Stimulated activated CD8-positive, alpha-beta memory T cell treated with anti-CD3 and anti-CD28 coated beads, Interleukin-15, amount 100 ng/mL, for 4 hours (primary cell): ENCODE data around the gene HES4.

Experiments used
- DNase-seq, 2 donors: peaks; one replicate each; pipeline ENCODE4 v3.0.0-alpha.2; 2020; ENCODE audit warnings: low read depth in 2 of 2

Gene HES4

DNA sequence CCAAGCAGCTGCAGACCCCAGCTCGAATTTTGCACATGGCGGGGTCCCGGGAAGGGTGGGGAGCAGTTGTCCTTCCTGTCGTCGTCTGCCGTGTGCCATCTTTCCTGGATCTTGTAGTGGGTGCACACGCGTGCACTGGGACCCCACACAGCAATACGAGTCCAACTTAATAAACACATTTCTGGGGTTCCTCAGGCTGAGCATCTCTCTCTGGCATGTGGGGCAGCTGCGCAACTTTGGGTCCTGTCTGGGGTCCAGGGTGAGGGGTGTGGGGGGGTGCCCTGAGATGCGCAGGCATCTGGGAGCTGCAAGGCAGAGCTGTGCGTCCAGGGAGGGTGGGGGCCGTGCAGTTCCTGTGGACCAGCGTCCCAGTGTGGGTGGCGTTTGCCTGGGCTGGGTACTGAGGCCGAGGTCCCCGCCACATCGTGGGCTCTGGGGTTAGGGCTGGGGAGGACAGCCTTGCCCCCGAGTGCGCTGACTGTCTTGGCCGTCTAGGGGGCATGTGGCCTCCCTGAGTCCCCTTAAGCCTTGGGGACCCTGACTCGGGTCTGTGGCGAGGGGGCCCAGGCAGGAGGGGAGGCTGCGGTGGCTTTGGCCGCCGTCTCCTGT lies 34.3 kb downstream of the HES4 start:
- no peak for DNase-seq

DNA sequence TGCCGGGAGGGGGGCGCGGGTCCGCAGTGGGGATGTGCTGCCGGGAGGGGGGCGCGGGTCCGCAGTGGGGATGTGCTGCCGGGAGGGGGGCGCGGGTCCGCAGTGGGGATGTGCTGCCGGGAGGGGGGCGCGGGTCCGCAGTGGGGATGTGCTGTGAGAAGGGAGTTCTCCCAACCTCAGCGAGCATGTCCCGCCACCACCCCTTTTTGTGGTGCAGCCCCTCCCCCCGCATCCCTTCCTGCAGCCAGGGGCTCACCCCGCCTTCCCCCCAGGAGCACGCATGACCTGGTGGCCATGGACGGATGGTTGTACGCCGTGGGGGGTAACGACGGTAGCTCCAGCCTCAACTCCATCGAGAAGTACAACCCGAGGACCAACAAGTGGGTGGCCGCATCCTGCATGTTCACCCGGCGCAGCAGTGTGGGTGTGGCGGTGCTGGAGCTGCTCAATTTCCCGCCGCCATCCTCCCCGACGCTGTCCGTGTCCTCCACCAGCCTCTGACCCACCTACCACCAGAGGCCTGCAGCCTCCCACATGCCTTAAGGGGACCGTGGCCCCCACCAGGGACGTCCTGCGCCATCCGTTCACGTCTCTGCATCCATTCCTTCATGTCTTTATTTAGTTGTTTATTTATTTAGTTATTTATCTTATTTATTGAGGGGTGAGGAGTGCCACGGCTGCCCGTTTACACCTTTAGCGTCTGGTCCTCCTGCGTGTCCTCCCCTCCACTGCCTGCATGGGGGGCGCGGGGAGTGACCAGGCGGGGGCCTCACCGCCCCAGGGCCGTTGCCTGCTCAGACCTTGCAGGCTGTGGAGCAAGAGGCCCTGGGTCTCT lies 35.0 kb downstream of the HES4 start:
- DNase-seq, result no peak

DNA sequence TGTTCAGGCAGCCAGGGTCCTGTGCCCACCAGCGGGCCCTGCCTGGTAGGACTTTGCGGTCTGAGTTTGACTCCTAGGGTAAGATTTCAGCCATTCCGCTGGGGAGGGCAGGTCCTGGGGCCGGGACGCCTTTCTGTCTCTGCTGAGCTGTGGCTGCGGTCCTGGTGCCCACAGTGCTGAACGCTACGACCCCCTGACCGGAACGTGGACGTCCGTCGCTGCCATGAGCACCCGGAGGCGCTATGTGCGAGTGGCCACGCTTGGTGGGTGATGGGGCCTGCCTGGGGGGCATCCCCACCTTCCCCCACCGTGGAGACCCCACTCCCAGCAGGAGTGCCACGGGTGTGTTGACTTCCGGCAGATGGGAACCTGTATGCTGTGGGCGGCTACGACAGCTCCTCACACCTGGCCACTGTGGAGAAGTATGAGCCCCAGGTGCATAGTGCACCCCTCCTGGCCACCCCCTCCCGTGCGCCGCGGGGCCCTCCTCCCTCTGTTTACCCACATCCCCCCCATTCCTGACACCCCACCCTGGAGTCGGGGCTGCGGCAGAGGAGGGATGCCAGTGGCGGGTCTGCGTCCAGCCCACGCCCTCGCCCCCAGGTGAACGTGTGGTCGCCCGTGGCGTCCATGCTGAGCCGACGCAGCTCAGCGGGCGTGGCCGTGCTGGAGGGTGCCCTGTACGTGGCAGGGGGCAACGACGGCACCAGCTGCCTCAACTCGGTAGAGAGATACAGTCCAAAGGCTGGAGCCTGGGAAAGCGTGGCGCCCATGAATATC lies 36.0 kb downstream of the HES4 start:
- DNase-seq, result no peak

GRCh38 chr1:963301-963651 lies 36.6 kb downstream of the HES4 start:
- no peak for DNase-seq

DNA sequence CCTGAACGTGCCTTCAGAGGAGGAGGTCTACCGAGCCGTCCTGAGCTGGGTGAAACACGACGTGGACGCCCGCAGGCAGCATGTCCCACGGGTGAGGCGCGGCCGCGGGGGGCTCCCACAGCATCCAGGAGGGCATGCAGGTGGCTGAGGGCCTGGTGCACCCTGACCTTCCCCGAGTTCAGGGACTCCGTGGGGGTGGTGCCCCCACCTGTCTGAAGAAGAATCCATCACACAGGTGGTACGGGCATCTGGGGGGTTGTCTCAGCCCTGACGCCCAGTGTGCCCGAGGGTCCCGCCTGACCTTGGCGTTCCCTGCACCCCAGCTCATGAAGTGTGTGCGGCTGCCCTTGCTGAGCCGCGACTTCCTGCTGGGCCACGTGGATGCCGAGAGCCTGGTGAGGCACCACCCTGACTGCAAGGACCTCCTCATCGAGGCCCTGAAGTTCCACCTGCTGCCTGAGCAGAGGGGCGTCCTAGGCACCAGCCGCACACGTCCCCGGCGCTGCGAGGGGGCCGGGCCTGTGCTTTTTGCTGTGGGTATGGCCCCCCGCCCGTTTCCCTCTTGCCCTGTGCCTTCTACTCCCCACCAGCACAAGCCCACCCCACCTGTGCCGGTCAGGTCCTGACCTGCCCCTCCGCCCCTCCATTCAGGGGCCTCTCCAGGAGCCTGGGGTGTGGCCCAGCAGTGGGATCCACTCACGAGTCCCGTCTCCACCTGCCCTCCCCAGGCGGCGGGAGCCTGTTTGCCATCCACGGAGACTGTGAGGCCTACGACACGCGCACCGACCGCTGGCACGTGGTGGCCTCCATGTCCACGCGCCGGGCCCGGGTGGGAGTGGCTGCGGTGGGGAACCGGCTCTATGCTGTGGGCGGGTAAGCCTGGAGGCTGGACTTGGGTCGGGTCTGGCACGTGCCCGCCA lies 37.3 kb downstream of the HES4 start:
- no peak for DNase-seq

DNA sequence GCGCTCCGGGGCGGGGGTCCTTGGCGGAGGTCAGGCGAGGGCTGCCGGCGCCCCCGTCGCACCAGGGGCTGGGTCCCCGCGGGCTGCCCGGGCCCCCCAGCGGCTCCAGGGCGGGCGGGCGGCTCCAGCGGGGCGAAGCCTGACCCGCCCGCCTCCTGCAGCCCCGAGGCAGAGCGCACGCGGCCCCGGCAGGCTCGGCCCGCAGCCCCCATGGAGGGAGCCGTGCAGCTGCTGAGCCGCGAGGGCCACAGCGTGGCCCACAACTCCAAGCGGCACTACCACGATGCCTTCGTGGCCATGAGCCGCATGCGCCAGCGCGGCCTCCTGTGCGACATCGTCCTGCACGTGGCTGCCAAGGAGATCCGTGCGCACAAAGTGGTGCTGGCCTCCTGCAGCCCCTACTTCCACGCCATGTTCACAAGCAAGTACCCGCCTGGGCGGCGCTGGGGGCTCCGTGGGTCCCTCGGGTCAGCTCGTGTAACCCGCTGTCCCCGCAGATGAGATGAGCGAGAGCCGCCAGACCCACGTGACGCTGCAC lies 38.7 kb downstream of the HES4 start:
- DNase-seq, result no peak

DNA sequence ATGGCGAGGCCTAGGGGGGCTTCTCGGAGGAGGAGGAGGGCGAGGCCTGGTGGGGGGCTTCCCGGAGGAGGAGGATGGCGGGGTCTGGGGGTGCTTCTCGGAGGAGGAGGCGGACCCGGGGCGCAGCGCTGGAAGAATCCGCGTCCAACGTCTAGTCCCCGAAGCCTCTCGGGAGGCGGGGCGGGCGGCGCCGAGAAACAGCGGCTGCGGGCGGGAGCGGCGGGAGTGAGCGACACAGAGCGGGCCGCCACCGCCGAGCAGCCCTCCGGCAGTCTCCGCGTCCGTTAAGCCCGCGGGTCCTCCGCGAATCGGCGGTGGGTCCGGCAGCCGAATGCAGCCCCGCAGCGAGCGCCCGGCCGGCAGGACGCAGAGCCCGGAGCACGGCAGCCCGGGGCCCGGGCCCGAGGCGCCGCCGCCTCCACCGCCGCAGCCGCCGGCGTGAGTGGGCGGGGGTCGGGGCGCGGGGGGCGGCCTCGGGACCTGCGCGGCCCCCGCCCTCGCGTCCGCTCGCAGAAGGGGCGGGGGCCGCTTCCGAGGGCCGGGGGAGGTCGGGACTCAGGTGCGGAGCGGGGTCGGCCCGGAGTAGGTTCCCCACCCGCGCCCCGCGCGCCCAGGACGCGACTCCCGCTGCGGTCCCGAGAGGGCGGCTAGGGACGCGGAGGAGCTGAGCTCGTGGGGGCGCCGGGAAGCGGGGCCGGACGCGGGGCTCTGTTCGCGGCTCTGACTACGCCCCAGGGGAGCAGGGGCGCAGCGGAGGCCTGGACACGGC lies 39.4 kb downstream of the HES4 start, which contains the start of gene KLHL17:
Gene KLHL17, plus strand, starts transcription at position 222 of the 769 bp plus-strand sequence. Its CDS starts 110 bp downstream, at position 332.
- DNase-seq, result peak; percentile 56 to 58

DNA sequence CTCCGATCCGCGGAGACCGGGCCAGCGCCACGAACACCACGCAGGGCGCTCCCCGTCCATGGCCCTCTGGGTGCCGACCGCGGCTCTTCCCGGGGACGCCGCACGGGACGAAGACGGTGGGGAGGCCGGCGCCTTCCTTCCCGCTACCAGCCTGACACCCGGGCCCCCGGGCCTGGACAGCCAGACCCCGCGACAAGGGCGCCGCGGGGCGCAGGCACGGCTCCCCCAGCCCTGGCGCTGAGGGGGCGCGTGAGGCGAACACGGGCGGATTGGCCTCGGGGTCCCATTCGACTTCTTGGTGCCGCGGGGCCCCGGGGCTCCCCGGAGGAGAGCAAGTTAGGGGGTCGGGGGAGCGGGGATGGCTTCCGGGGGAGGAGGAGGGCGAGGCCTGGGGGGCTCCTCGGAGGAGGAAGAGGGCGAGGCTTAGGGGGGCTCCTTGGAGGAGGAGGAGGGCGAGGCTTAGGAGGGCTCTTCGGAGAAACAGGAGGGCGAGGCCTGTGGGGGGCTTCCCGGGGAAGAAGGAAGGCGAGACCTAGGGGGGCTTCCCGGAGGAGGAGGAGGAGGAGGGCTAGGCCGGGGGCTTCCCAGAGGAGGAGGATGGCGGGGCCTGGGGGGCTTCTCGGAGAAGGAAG lies 40.0 kb downstream of the HES4 start:
- DNase-seq, result no peak

DNA sequence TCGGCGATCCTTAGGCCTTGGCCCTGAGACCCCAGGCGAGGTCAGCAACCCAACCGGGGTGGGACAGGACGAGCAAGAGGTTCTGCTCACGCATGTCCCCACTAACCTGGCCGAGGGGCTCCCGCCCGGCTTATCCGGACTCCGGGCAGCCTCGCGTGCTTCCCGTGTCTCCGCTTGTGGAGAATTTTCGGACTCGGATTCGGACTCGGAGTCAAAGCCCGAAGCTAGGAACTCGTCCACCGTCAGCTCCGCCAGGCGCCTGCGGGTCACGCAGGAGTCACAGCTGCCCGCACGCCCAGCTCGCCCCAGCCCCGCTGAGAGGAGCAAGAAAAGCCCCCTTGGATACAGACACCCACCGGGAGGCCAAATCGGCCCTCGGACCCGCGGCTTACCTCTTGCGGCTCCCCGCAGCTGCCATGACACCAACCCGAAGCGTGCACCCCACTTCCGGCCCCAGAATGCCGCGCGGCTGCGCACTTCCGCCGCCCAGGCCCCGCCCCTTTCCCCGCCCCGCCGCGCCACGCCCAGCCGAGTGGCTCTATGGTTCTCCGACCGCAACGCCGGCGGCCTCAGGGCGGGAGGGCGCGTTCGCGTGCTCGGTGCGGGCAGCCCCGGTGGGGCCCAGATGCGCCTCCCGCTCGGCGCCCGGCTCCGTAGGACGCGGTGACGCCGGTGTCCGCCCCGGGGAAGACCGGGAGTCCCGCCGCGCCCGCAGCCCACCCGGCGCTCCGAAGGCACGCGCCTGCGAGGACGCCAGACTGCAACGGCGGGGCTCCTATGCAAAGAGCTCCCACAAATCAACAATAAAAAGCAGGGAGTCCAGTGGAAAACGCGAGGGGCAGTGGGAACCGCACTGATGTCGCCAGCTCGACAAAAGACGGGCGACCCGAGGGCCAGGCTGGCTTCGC lies 40.8 kb downstream of the HES4 start, which contains the start of gene NOC2L:
Gene NOC2L, minus strand, starts transcription at position 434 of the 908 bp plus-strand sequence. Its CDS starts 16 bp downstream, at position 418.
- DNase-seq, result peak; percentile 89 to 96

- DNase-seq, result no peak
These were observed 43.3 kb downstream of the HES4 start for GRCh38 chr1:956636-957035.

DNA sequence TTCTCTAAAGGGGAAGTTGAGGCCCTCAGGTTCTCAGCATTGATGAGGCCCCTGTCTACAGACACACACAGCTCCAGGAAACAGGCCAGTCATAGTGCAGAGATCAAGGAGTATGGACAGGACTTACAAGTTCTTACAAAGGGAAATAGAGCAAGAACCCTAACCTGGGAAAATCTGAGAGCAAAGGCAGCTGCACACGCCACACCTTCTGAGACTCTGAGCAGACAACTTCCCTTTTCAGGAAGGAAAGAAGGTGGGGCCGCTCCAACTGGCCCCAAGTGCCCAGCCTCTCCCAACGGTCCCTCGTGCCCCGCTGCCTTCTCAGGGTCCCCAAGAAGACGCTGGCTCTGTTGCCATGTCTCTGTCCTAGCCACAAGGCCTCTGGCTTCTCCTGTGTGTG lies 44.4 kb downstream of the HES4 start:
- DNase-seq, result no peak

DNA sequence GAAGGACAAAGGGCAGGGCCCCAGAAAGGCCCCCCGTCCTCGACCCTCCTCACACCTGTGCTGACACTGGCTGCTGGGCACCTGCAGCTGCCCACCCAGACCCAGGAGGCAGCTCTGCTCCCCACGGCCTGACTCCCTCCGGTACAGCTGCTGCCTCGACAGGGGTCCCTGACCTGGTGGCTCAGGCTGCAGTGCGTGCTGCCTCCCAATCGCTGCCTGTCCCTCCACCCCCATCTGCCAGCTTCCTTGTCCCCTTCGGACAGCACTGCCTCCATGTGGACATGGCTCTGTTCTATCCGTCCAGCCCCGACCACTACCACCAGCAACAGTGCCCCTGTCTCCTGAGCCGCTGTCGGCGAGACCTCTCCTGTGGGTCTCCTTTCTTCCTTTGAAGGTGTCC lies 45.0 kb downstream of the HES4 start:
- no peak for DNase-seq

- DNase-seq, result no peak
These were observed 46.2 kb downstream of the HES4 start for GRCh38 chr1:953524-954320.

DNA sequence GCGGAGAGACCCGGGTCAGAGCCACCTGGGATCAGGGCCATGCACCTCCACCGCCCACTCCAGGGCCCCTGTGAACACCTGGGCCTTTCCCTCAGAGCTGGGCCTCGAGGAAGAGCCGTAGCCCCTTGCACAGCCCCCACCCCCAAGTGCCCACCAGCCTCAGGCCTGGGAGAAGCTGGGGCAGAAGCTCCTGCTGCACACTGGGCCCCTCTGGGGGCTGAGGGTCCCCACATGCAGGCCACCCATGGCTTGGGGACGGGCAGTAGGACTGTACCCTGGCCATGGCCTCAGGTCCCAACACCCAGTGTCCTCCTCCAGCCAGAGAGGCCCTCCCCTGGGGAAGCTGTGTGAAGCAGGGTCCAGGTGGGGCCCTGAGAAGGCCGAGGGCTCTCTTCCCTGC lies 47.3 kb downstream of the HES4 start:
- no peak for DNase-seq

DNA sequence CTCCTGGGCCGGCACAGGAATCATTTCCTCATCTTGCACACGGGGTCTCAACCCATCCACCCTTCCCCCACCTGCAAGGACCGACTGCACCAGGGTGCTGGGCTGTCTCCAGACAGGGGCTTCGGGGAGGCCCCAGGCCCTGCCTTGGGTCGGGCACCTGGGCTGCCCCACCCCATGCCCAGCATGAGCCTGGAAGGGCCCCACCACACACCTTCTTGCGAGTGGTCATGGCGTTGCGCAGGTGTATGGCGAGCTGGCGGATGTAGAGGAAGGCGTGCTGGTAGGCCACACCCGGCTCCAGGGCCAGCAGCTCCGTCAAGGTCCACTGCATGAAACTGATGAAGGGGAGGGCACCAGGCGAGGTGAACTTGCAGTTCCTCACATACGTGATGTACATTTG lies 47.7 kb downstream of the HES4 start:
- DNase-seq, result no peak

DNA sequence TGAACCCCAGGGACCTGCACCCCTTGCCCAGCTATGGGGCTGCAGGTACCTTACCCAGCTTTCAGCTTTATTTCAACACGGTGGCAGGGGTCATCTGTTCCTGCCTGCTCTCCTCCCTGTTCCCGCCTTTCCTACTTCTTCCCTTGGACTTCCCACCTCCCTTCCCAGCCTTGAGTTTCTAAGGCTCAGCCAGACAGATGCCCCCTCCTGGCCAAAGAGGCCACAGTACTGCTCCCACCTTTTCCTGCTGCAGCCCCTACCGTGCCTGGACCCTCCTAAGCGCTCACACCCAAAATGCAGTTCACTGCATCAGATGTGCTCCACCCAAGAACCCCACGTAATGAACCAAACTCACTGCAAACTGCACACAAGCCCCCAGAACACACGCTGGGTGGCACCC lies 48.5 kb downstream of the HES4 start:
- no peak for DNase-seq

DNA sequence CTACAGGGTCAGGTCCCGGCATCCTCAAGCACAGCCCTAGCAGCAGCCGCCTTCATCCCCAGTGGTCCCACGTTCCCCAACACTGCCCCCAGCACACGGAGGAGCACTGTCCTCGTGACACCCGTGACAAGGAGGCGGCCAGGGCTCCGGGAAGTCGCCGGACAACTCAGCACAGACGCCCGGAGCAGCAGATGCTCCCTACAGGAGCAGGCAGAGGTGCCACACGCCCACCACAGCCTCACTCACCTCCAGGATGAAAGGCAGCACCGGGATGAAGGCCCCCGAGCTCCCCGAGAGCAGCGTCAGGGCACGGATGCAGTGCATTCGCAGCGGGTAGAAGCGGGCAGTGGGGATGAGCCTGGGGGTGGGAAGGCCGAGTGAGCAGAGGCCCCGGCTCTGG lies 49.0 kb downstream of the HES4 start:
- DNase-seq, result no peak

- no peak for DNase-seq
These were observed 49.6 kb downstream of the HES4 start for GRCh38 chr1:950268-950667.
